ENCODE measurements around the gene SLC37A3.

DNA sequence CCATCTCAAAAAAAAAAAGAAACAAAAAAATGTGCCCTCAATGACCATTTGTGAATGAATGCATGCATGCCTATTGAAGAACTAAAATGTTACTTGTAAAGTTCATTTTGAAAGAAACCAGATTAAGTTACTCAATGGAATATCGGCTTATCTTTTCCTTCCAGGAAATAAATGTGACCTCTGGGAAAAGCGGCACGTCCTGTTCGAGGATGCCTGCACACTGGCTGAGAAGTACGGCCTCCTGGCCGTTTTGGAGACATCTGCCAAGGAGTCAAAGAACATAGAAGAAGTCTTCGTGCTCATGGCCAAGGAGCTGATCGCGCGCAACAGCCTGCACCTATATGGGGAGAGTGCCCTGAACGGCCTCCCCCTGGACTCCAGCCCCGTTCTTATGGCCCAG is 27.4 kb upstream of the SLC37A3 start:
- TF ChIP-seq, protein P1, sequence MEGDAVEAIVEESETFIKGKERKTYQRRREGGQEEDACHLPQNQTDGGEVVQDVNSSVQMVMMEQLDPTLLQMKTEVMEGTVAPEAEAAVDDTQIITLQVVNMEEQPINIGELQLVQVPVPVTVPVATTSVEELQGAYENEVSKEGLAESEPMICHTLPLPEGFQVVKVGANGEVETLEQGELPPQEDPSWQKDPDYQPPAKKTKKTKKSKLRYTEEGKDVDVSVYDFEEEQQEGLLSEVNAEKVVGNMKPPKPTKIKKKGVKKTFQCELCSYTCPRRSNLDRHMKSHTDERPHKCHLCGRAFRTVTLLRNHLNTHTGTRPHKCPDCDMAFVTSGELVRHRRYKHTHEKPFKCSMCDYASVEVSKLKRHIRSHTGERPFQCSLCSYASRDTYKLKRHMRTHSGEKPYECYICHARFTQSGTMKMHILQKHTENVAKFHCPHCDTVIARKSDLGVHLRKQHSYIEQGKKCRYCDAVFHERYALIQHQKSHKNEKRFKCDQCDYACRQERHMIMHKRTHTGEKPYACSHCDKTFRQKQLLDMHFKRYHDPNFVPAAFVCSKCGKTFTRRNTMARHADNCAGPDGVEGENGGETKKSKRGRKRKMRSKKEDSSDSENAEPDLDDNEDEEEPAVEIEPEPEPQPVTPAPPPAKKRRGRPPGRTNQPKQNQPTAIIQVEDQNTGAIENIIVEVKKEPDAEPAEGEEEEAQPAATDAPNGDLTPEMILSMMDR (IDR thresholded peaks at IDR 0.05): no peak
- TF ChIP-seq POLR2A (IDR thresholded peaks at IDR 0.05) (no peak), EP300 (IDR thresholded peaks at IDR 0.05) (no peak), POLR2AphosphoS5 (IDR thresholded peaks at IDR 0.05) (no peak)
